H1 (cell line): ENCODE measurements around the gene PHF3. TPM values are rescaled to one million over a fixed set of nuclear protein-coding genes. Genes with fewer than 3 reads are reported as not detected.

Experiments used
- CTCF ChIA-PET: fragments of 300-600 bp; sonication (Branson Sonifier 250); formaldehyde crosslinking; loops from one replicate; lab custom pipeline; 2021; ENCODE audit not compliant: partially characterized antibody; lab: Charles Lee
- POLR2A ChIA-PET: fragments of 300-600 bp; sonication (Branson Sonifier 250); formaldehyde crosslinking; loops from one replicate; lab custom pipeline; 2021; ENCODE audit warnings: inconsistent platforms; ENCODE audit not compliant: partially characterized antibody; lab: Charles Lee
- DNase-seq, 2 experiments: peaks; one replicate each; pipeline versions ENCODE4 v3.0.0 to v3.0.0-alpha.2; 2010 to 2022; ENCODE audit warnings: low spot score in 2 of 2, low read depth in 1 of 2, mixed read lengths in 1 of 2
- FAIRE-seq: peaks from 2 replicates; lab custom pipeline; 2011; peaks lifted over from hg19 to GRCh38; lab: Jason Lieb, UNC
- H2AFZ ChIP-seq: 2 replicates; pipeline ENCODE4 v1.8.1; 2012; ENCODE audit warnings: low read length, inconsistent platforms
- H2AK5ac ChIP-seq: 2 replicates; pipeline ENCODE4 v1.6.1; 2013; ENCODE audit warnings: low read depth, low read length
- H2BK120ac ChIP-seq: replicated peaks from 2 replicates; pipeline ENCODE3; 2013; ENCODE audit warnings: low read depth, low read length, inconsistent platforms
- H2BK12ac ChIP-seq: 2 replicates; pipeline ENCODE4 v1.6.1; 2013; ENCODE audit warnings: low read depth, low read length
- H2BK15ac ChIP-seq: 2 replicates; pipeline ENCODE4 v1.6.1; 2013; ENCODE audit warnings: low read length
- H2BK20ac ChIP-seq: 2 replicates; pipeline ENCODE4 v1.6.1; 2013; ENCODE audit warnings: low read length
- H2BK5ac ChIP-seq: 2 replicates; pipeline ENCODE4 v1.6.1; 2013; ENCODE audit warnings: low read depth, low read length
- H3K14ac ChIP-seq: 2 replicates; pipeline ENCODE4 v1.6.1; 2013; ENCODE audit warnings: inconsistent platforms; ENCODE audit not compliant: insufficient read length
- H3K18ac ChIP-seq: 2 replicates; pipeline ENCODE4 v1.6.1; 2013; ENCODE audit warnings: low read length; ENCODE audit errors: extremely low read depth
- H3K23ac ChIP-seq: 2 replicates; pipeline ENCODE4 v1.6.1; 2013; ENCODE audit warnings: inconsistent platforms; ENCODE audit not compliant: insufficient read length
- H3K23me2 ChIP-seq: 2 replicates; pipeline ENCODE4 v1.6.1; 2013; ENCODE audit warnings: low read depth, low read length
- H3K27ac ChIP-seq: 2 replicates; pipeline ENCODE4 v1.6.1; 2011; ENCODE audit warnings: low read depth, low read length, inconsistent platforms
- H3K27me3 ChIP-seq, 4 experiments: replicated peaks in 1 of 4; 1 replicate in 1 of 4; 2 replicates in 3 of 4; pipeline versions ENCODE4 v1.6.1 to v1.8.1; 2011 to 2013; ENCODE audit warnings: low read length in 3 of 4, mild to moderate bottlenecking in 3 of 4, inconsistent platforms in 2 of 4, mixed read lengths in 2 of 4, moderate library complexity in 1 of 4; ENCODE audit not compliant: control insufficient read depth in 3 of 4, insufficient read depth in 3 of 4; ENCODE audit errors: extremely low read depth in 1 of 4
- H3K36me3 ChIP-seq, 4 experiments: 2 replicates each; pipeline versions ENCODE4 v1.6.1 to v1.8.1; 2011 to 2013; ENCODE audit warnings: mild to moderate bottlenecking in 4 of 4, low read length in 3 of 4, moderate library complexity in 2 of 4, control low read depth in 1 of 4, inconsistent platforms in 1 of 4; ENCODE audit not compliant: insufficient read depth in 4 of 4, control insufficient read depth in 2 of 4
- H3K4ac ChIP-seq: replicated peaks from 2 replicates; pipeline ENCODE3; 2013; ENCODE audit warnings: low read length, low read depth, mixed read lengths, inconsistent platforms; ENCODE audit not compliant: insufficient read length
- H3K4me1 ChIP-seq, 4 experiments: replicated peaks in 1 of 4; 1 replicate in 1 of 4; 2 replicates in 3 of 4; pipeline versions ENCODE4 v1.6.1 to v1.8.1; 2011 to 2013; ENCODE audit warnings: low read length in 3 of 4, inconsistent platforms in 2 of 4, mixed read lengths in 1 of 4; ENCODE audit not compliant: insufficient read depth in 4 of 4, control insufficient read depth in 3 of 4
- H3K4me2 ChIP-seq, 2 experiments: 2 replicates each; pipeline versions ENCODE4 v1.6.1 to v1.8.1; 2011 to 2013; ENCODE audit warnings: low read depth in 2 of 2, low read length in 2 of 2, control low read depth in 1 of 2, inconsistent platforms in 1 of 2, mild to moderate bottlenecking in 1 of 2; ENCODE audit not compliant: insufficient read depth in 1 of 2
- H3K4me3 ChIP-seq, 4 experiments: fragments of 200-600, 300-600 bp in 1 of 4; sonication (generic), shearing (Covaris generic), sonication (Bioruptor Twin) in 1 of 4; 2 replicates each; pipeline versions ENCODE4 v1.5.1 to v1.8.1; 2011 to 2016; ENCODE audit warnings: low read length in 4 of 4, low read depth in 3 of 4, control low read depth in 2 of 4, inconsistent platforms in 2 of 4, mild to moderate bottlenecking in 2 of 4, mixed read lengths in 1 of 4, moderate library complexity in 1 of 4; ENCODE audit not compliant: insufficient read depth in 2 of 4; ENCODE audit errors: extremely low read depth in 1 of 4
- H3K56ac ChIP-seq: replicated peaks from 2 replicates; pipeline ENCODE3; 2013; ENCODE audit warnings: low read depth, mild to moderate bottlenecking, mixed read lengths, low read length, inconsistent platforms; ENCODE audit not compliant: insufficient read length
- H3K79me1 ChIP-seq: 2 replicates; pipeline ENCODE4 v1.6.1; 2013; ENCODE audit warnings: low read depth, low read length, control low read depth
- H3K79me2 ChIP-seq, 2 experiments: 2 replicates each; pipeline versions ENCODE4 v1.6.1 to v1.8.1; 2012 to 2013; ENCODE audit warnings: low read length in 2 of 2, mild to moderate bottlenecking in 2 of 2, inconsistent platforms in 1 of 2; ENCODE audit not compliant: insufficient read depth in 2 of 2, control insufficient read depth in 1 of 2
- H3K9ac ChIP-seq, 4 experiments: replicated peaks in 1 of 4; 1 replicate in 1 of 4; 2 replicates in 3 of 4; pipeline versions ENCODE4 v1.6.1 to v1.8.1; 2011 to 2013; ENCODE audit warnings: low read depth in 3 of 4, low read length in 3 of 4, control low read depth in 2 of 4, mild to moderate bottlenecking in 2 of 4, moderate library complexity in 2 of 4, inconsistent platforms in 1 of 4; ENCODE audit errors: extremely low read depth in 1 of 4
- H3K9me3 ChIP-seq, 2 experiments: 2 replicates each; pipeline versions ENCODE4 v1.6.1 to v1.8.1; 2012 to 2013; ENCODE audit warnings: mild to moderate bottlenecking in 2 of 2, moderate library complexity in 2 of 2, control low read depth in 1 of 2, inconsistent platforms in 1 of 2, low read depth in 1 of 2, low read length in 1 of 2, mixed read lengths in 1 of 2; ENCODE audit not compliant: insufficient read depth in 2 of 2
- H4K20me1 ChIP-seq, 2 experiments: replicated peaks in 1 of 2; 2 replicates each; pipeline versions ENCODE3 to v1.8.1; 2011 to 2013; ENCODE audit warnings: inconsistent platforms in 2 of 2, low read length in 2 of 2, mild to moderate bottlenecking in 1 of 2; ENCODE audit not compliant: insufficient read depth in 2 of 2, control insufficient read depth in 1 of 2
- H4K5ac ChIP-seq: 2 replicates; pipeline ENCODE4 v1.6.1; 2013; ENCODE audit warnings: low read length, low read depth, mixed read lengths, inconsistent platforms; ENCODE audit not compliant: insufficient read length
- H4K8ac ChIP-seq: 2 replicates; pipeline ENCODE4 v1.8.0; 2013; ENCODE audit warnings: mild to moderate bottlenecking, moderate library complexity, low read length, inconsistent platforms; ENCODE audit not compliant: insufficient read depth; ENCODE audit errors: extremely low read depth
- H4K91ac ChIP-seq: replicated peaks from 2 replicates; pipeline ENCODE3; 2013; ENCODE audit warnings: low read length, mixed read lengths, inconsistent platforms; ENCODE audit not compliant: insufficient read length
- KDM4A ChIP-seq: IDR thresholded peaks from one replicate; pipeline ENCODE4 v1.7.1; 2012; ENCODE audit warnings: low read depth, mild to moderate bottlenecking, moderate library complexity, low read length, inconsistent platforms; ENCODE audit not compliant: severe bottlenecking
- NANOG ChIP-seq: IDR thresholded peaks from 2 replicates; pipeline ENCODE4 v1.6.1; 2011; ENCODE audit warnings: low read length, low read depth, mild to moderate bottlenecking, inconsistent platforms; ENCODE audit not compliant: insufficient read depth, poor library complexity, severe bottlenecking
- WGBS, 2 experiments: shearing (Covaris generic) in 1 of 2; methylation state at CpG; one replicate each; pipeline versions ENCODE4 v1.1.6 to v1.1.7; 2013 to 2015; ENCODE audit warnings: low lambda C conversion rate in 2 of 2, mixed read lengths in 2 of 2, inconsistent platforms in 1 of 2, low coverage in 1 of 2, missing lambda C conversion rate in 1 of 2; ENCODE audit not compliant: insufficient replicate concordance in 2 of 2, insufficient coverage in 1 of 2, insufficient read length in 1 of 2; ENCODE audit errors: extremely low coverage in 1 of 2, missing lambda C conversion rate in 1 of 2; 5-methylcytosine and 5-hydroxymethylcytosine counted together
- polyA plus RNA-seq, 7 experiments: library from polyadenylated mRNA; depleted of rRNA in 3 of 7; stranded (reverse) in 5 of 7; unstranded in 2 of 7; fragments of >200 nt in 5 of 7; fragments of 200-250 nt in 2 of 7; gene quantifications; 1 replicate in 5 of 7; 2 replicates in 1 of 7; 4 replicates in 1 of 7; pipeline versions ENCODE4 v1.2.1 to v1.2.3, GENCODE V29; 2011 to 2013; ENCODE audit warnings: missing spikeins in 2 of 7, mixed read lengths in 2 of 7
- total RNA-seq: library from RNA; stranded (reverse); fragmentation: NEBNext Ultra II Directional; extraction: Animal tissue kit (Norgen Biotek cat#: 25700); gene quantifications from 2 replicates; pipeline ENCODE4 v1.2.1, GENCODE V29; 2021

The PHF3 gene
- total and polyA plus RNA-seq, 2 of the 8 experiments (the other 6 are each of a cell fraction or from before 2014, with no cell fraction given): 10.1 to 69.3 TPM

DNA sequence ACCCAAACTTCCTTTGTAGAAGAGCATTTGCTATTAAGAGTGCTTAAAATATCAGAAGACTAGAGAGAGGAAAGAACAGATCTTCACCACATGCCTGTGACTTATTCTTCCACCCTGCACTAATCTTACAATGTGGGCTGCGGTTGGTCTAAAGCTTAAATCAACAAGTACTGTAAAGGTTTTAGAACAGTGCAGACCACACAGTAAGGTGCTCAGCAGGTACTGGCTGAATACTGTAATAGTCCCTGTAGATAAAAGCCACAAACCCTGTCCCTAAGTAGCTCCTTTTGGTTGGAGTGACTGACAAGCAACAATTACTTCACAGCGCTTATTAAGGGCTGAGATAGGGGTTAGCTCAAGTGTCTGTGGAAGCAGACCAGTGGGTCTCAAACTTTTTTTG lies 972 bp upstream of the PHF3 start:
- Histone ChIP-seq H4K91ac (no peak overlapping the region), H4K8ac (no peak overlapping the region), H3K27me3 (peaks cover 0 to 13% (median 6%) of the 10 kb centered on the region in 4 experiments; a peak in 4 of 7 replicates), H2BK5ac (no peak overlapping the region), H3K79me2 (peaks cover 16 to 34% of the 10 kb centered on the region in 2 experiments), H2BK15ac (no peak overlapping the region), H3K56ac (no peak overlapping the region), H3K4me1 (peaks cover 2 to 5% (median 4%) of the 10 kb centered on the region in 4 experiments; a peak in 4 of 7 replicates), H2BK20ac (no peak overlapping the region), H3K36me3 (no peaks in the 10 kb centered on the region), H3K4ac (no peak overlapping the region), H2AFZ (0 out of 2 replicates have a peak overlapping the region, but pooled peaks have one; percentile 56), H3K18ac (no peak overlapping the region), H3K9me3 (no peaks in the 10 kb centered on the region), H4K20me1 (peaks cover 2 to 6% of the 10 kb centered on the region in 2 experiments), H3K79me1 (no peaks in the 10 kb centered on the region), H2BK12ac (no peak overlapping the region), H3K4me3 (peak overlapping the region in 2 of 4 experiments; percentile 55 to 95; a peak in 4 of 8 replicates), H3K4me2 (peak overlapping the region; percentile 80 to 89; a peak in 3 of 4 replicates), H2BK120ac (no peak overlapping the region), H3K23ac (no peak overlapping the region), H4K5ac (no peak overlapping the region), H3K23me2 (peaks cover 3% of the 10 kb centered on the region; the same call in 1 of the 2 replicates), H3K27ac (no peak overlapping the region), H3K9ac (no peak overlapping the region), H2AK5ac (no peak overlapping the region), H3K14ac (no peak overlapping the region)
- 23% methylated on average over 2 of the region's 2 CpGs; no CpG with 5 or more reads in 1 of the 2 experiments for WGBS, 2 experiments
- DNase-seq (no peak), FAIRE-seq (peak; percentile 13)
- TF ChIP-seq KDM4A: no peak
- peak; percentile 52 for TF ChIP-seq NANOG
- POLR2A ChIA-PET: interaction anchor here (1.9 to 4.3 kb wide), 7 partner anchors 11 to 61 kb away, joined by 7 to 27 read pairs (median 15); no protein-coding TSS in a partner anchor
- CTCF ChIA-PET: interaction anchor here (1.3 to 2.3 kb wide), 4 partner anchors 21 to 282 kb away, joined by 3 to 14 read pairs (median 4); no protein-coding TSS in a partner anchor
